TTC549 (cell line): ENCODE data around the gene AP3S2.

ENCODE experiments used
- FAIRE-seq: peaks from 2 replicates; lab custom pipeline; 2012; peaks lifted over from hg19 to GRCh38; lab: Jason Lieb, UNC

Gene AP3S2

GRCh38 chr15:89814112-89814742, 79.6 kb downstream of the AP3S2 start:
- FAIRE-seq, result no peak

- FAIRE-seq, result no peak
These were observed 80.2 kb downstream of the AP3S2 start for GRCh38 chr15:89813381-89814111.

GRCh38 chr15:89812847-89813320, 80.9 kb downstream of the AP3S2 start:
- FAIRE-seq, result no peak

GRCh38 chr15:89812011-89812846, 81.6 kb downstream of the AP3S2 start:
- FAIRE-seq, result no peak

- no peak for FAIRE-seq
These were observed 83.0 kb downstream of the AP3S2 start for GRCh38 chr15:89810837-89811236.

- no peak for FAIRE-seq
These were observed 84.0 kb downstream of the AP3S2 start for GRCh38 chr15:89809787-89810148.

GRCh38 chr15:89809093-89809786, 84.6 kb downstream of the AP3S2 start:
- FAIRE-seq, result no peak

GRCh38 chr15:89808160-89808870, 85.5 kb downstream of the AP3S2 start:
- FAIRE-seq, result no peak

- FAIRE-seq, result no peak
These were observed 86.1 kb downstream of the AP3S2 start for GRCh38 chr15:89807689-89808088.

GRCh38 chr15:89806559-89807550, 86.9 kb downstream of the AP3S2 start:
- FAIRE-seq, result no peak

- no peak for FAIRE-seq
These were observed 87.6 kb downstream of the AP3S2 start for GRCh38 chr15:89806210-89806558.

- no peak for FAIRE-seq
These were observed 88.3 kb downstream of the AP3S2 start for GRCh38 chr15:89805241-89806209.

GRCh38 chr15:89803941-89804800, 89.6 kb downstream of the AP3S2 start:
- no peak for FAIRE-seq

- no peak for FAIRE-seq
These were observed 90.6 kb downstream of the AP3S2 start for GRCh38 chr15:89802986-89803824.

- FAIRE-seq, result no peak
These were observed 91.4 kb downstream of the AP3S2 start for GRCh38 chr15:89802231-89802928.

- no peak for FAIRE-seq
These were observed 92.2 kb downstream of the AP3S2 start for GRCh38 chr15:89801471-89802195.
